ENCODE data around the gene CTNNA2. TPM values are rescaled to one million over a fixed set of nuclear protein-coding genes. Genes with fewer than 3 reads are reported as not detected.

The CTNNA2 gene
- total RNA-seq, 1 experiment from 2014 or later, result 0.54 TPM

GRCh38 chr2:80326861-80327260 lies 814.0 kb downstream of the CTNNA2 start:
- Histone ChIP-seq H3K36me3 (ENCODE audit: control insufficient read depth, insufficient read depth, low read length) (no peaks in the 10 kb centered on the region), H3K4me3 (ENCODE audit: low read depth in 2 of 2, low read length in 2 of 2) (no peak overlapping the region), H3K9me3 (ENCODE audit: control insufficient read depth, insufficient read depth, low read depth, low read length) (no peaks in the 10 kb centered on the region), H3K27ac (ENCODE audit: low read length) (no peak overlapping the region), H3K27me3 (ENCODE audit: control insufficient read depth, insufficient read depth, low read length) (no peaks in the 10 kb centered on the region), H3K4me1 (ENCODE audit: control insufficient read depth, insufficient read depth, low read length) (no peaks in the 10 kb centered on the region)
- DNase-seq (ENCODE audit: low read depth, low spot score), result no peak
- CTCF ChIA-PET, result interaction anchor here (0.6 to 0.7 kb wide), 2 partner anchors 172 to 789 kb away, joined by 3 to 7 read pairs; no protein-coding TSS in a partner anchor
- BruUV-seq (replicated peaks), result no TSS peak
- in situ Hi-C loops (cut with HindIII; ENCODE audit: low pct_unique_long_range_greater_than_20kb, low sequenced_read_pairs) (no loop called here), intact Hi-C loops (cut with micrococcal nuclease; ENCODE audit: unreplicated experiment) (loop anchor here (2.0 kb wide), 1 partner anchor 172 kb away; no protein-coding TSS in a partner anchor)
- TF ChIP-seq POLR2AphosphoS5 (IDR thresholded peaks at IDR 0.05; ENCODE audit: low read depth, low read length) (no peak), CTCF (IDR thresholded peaks at IDR 0.05) (no peak), TCF7L2 (IDR thresholded peaks at IDR 0.05; ENCODE audit: low read depth, low read length) (no peak), SIN3A (IDR thresholded peaks at IDR 0.05; ENCODE audit: borderline replicate concordance, insufficient read depth, low read depth, low read length) (no peak), REST (IDR thresholded peaks at IDR 0.05; ENCODE audit: insufficient read depth in 1 of 2, low read depth in 2 of 2, low read length in 1 of 2) (no peak)
- ATAC-seq, result no peak
- POLR2A ChIA-PET, result no interaction called here

- ChIA-PET CTCF (no interaction called here), POLR2A (no interaction called here)
- H3K27me3 ChIP-seq (ENCODE audit: control insufficient read depth, insufficient read depth, low read length), result no peaks in the 10 kb centered on the region
- no peak overlapping the region for H3K4me3 ChIP-seq (ENCODE audit: low read depth in 2 of 2, low read length in 2 of 2)
- H3K4me1 ChIP-seq (ENCODE audit: control insufficient read depth, insufficient read depth, low read length), result no peaks in the 10 kb centered on the region
- DNase-seq (ENCODE audit: low read depth, low spot score) (no peak), ATAC-seq (no peak)
- BruUV-seq (replicated peaks), result no TSS peak
- H3K9me3 ChIP-seq (ENCODE audit: control insufficient read depth, insufficient read depth, low read depth, low read length), result no peaks in the 10 kb centered on the region
- no peak for TF ChIP-seq TCF7L2 (IDR thresholded peaks at IDR 0.05; ENCODE audit: low read depth, low read length)
- no peak for TF ChIP-seq CTCF (IDR thresholded peaks at IDR 0.05)
- no peak for TF ChIP-seq REST (IDR thresholded peaks at IDR 0.05; ENCODE audit: insufficient read depth in 1 of 2, low read depth in 2 of 2, low read length in 1 of 2)
- no peak for TF ChIP-seq SIN3A (IDR thresholded peaks at IDR 0.05; ENCODE audit: borderline replicate concordance, insufficient read depth, low read depth, low read length)
- TF ChIP-seq POLR2AphosphoS5 (IDR thresholded peaks at IDR 0.05; ENCODE audit: low read depth, low read length), result no peak
- no peaks in the 10 kb centered on the region for H3K36me3 ChIP-seq (ENCODE audit: control insufficient read depth, insufficient read depth, low read length)
- in situ Hi-C loops (cut with HindIII; ENCODE audit: low pct_unique_long_range_greater_than_20kb, low sequenced_read_pairs), result no loop called here
- no peak overlapping the region for H3K27ac ChIP-seq (ENCODE audit: low read length)
- intact Hi-C loops (cut with micrococcal nuclease; ENCODE audit: unreplicated experiment), result no loop called here
Measured at GRCh38 chr2:80328159-80328571, 815.3 kb downstream of the CTNNA2 start.

All from Panc1 (cell line).